ENCODE results near the gene BRSK2.

The BRSK2 gene

DNA sequence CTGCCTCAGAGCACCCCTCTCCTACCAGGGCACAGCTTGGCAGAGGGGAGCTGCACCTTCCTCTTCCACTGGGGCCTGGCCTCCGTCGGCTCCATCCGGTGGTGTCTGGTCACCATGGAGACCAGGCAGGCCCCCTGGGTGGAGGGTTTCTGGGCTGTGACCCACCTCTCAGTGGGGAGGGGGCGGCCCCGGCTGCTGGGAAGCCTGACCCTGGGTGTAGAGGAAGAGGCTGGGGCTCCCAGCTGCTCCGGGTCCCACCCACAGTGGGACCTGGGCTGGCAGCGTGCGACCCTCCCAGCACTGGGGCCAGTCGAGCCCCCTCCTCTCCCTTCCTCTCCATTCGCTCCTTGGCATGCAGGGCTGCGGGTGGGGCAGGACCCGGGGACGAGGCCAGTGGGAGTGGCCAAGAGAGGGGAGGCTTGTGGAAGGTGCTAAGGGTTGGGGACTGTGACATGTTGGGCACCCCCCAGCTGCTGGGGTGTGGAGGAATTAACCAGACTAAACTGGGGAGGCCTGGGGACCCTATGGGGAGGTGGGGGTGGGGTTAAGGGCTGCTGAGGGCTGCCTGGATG lies 46.8 kb downstream of the BRSK2 start:
- no peak for DNase-seq (ENCODE audit: low read depth in 3 of 3)

- DNase-seq (ENCODE audit: low read depth in 3 of 3) = no peak
These were observed 47.8 kb downstream of the BRSK2 start for GRCh38 chr11:1437500-1437899.

GRCh38 chr11:1438261-1438966 lies 48.7 kb downstream of the BRSK2 start:
- DNase-seq (ENCODE audit: low read depth in 3 of 3) = no peak

DNA sequence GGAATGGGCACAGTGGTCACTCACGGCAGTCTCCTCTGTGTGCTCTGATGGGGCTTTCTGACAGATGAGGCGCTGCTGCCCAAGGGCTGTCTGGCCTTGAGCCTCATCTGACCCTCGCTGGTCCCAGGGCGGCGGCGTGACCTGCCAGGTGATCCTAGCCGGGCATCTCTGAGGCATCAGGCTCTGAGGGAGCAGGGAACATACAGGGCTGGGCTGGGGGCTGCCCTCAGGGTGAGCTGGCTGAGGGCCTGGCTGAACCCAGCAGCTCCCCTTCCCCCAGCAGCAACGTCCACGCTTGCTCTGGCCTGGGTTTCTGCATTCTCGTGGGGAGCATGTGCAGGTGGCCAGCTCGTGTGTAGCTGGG lies 49.2 kb downstream of the BRSK2 start:
- DNase-seq (ENCODE audit: low read depth in 3 of 3) = no peak

- DNase-seq (ENCODE audit: low read depth in 3 of 3) = no peak
These were observed 49.6 kb downstream of the BRSK2 start for GRCh38 chr11:1439341-1439740.

DNA sequence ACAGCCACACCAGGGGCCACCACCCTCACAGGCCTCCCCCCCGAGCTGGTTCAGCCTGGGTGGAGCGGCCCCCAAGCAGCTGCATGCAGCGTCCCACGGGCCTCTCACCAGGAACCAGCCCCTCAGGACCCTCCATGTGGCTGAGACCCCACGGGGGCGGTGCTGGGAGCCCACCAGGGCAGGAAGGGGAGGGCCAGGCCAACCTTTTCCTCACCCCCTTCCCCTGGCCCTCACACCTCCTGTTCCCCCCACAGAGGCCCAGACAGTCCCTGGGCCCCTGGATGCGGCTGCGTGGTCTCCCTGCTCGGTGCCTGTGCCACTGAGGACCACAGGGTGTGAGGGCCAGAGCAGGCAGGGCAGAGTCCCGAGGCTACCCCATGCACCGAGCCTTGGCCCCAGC lies 50.3 kb downstream of the BRSK2 start:
- DNase-seq (ENCODE audit: low read depth in 3 of 3) = no peak

DNA sequence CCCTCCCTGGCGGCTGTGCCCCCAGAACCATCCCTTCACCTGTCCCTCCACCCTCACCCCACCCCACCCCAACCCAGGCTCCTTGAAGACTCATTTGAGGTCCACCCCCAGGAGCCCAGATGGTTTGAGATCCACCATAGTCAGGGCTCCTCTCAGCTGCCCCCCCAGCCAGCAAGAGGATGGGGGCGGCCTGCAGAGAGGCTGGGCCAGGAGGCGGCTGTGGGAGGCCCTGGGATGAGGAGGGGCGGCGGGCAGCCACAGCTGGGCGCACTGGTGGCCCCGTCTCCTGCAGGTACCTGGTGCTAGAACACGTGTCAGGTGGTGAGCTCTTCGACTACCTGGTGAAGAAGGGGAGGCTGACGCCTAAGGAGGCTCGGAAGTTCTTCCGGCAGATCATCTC lies 50.8 kb downstream of the BRSK2 start:
- DNase-seq (ENCODE audit: low read depth in 3 of 3) = no peak

DNA sequence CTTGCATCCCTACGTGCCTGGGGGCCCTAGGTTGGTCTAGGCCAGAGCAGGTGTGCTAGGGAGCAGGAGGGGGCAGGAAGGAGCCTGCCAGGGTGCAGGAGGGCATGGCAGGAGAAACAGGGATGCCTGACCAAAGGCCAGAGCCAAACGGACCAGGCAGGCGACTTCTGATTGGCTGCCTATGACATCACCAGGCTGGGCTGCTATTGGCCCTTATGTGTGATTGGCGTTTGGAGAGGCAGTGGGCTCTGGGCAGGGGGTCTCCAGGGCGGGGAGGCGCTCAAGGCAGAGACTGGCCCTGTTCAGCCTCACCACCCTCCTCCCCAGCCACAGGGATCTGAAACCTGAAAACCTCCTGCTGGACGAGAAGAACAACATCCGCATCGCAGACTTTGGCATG lies 52.4 kb downstream of the BRSK2 start:
- no peak for DNase-seq (ENCODE audit: low read depth in 3 of 3)

GRCh38 chr11:1442807-1443366 lies 53.2 kb downstream of the BRSK2 start:
- no peak for DNase-seq (ENCODE audit: low read depth in 3 of 3)

GRCh38 chr11:1443737-1444136 lies 54.0 kb downstream of the BRSK2 start:
- no peak for DNase-seq (ENCODE audit: low read depth in 3 of 3)

GRCh38 chr11:1444321-1444720 lies 54.6 kb downstream of the BRSK2 start:
- no peak for DNase-seq (ENCODE audit: low read depth in 3 of 3)

- no peak for DNase-seq (ENCODE audit: low read depth in 3 of 3)
These were observed 55.2 kb downstream of the BRSK2 start for GRCh38 chr11:1444823-1445422.

DNA sequence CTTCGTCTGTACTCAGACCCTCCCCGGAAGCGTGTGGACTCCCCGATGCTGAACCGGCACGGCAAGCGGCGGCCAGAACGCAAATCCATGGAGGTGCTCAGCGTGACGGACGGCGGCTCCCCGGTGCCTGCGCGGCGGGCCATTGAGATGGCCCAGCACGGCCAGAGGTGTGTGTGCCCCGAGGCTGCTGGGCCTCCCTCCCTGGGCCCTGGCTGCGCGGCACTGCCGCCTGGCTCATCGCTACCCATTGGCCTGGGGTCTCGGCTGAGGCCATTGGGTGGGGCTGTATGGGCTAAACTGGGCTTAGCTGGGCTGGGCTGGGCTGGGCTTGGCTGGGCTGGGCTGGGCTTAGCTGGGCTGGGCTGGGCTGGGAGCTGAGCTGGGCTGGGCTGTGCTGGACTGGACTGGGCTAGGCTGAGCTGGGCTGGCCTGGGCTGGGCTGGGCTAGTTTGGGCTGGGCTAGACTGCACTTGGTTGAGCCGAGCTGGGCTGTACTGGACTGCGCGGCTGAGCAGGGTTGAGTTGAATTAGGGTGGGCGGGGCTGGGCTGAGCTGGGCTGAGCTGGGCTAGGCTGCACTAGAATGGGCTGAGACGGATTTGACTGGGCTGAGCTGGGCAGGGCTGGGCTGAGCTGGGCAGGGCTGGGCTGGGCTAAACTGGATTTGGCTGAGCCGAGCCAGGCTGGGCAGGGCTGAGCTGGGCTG lies 56.2 kb downstream of the BRSK2 start:
- DNase-seq (ENCODE audit: low read depth in 3 of 3) = no peak

GRCh38 chr11:1446623-1447022 lies 56.9 kb downstream of the BRSK2 start:
- DNase-seq (ENCODE audit: low read depth in 3 of 3) = no peak

DNA sequence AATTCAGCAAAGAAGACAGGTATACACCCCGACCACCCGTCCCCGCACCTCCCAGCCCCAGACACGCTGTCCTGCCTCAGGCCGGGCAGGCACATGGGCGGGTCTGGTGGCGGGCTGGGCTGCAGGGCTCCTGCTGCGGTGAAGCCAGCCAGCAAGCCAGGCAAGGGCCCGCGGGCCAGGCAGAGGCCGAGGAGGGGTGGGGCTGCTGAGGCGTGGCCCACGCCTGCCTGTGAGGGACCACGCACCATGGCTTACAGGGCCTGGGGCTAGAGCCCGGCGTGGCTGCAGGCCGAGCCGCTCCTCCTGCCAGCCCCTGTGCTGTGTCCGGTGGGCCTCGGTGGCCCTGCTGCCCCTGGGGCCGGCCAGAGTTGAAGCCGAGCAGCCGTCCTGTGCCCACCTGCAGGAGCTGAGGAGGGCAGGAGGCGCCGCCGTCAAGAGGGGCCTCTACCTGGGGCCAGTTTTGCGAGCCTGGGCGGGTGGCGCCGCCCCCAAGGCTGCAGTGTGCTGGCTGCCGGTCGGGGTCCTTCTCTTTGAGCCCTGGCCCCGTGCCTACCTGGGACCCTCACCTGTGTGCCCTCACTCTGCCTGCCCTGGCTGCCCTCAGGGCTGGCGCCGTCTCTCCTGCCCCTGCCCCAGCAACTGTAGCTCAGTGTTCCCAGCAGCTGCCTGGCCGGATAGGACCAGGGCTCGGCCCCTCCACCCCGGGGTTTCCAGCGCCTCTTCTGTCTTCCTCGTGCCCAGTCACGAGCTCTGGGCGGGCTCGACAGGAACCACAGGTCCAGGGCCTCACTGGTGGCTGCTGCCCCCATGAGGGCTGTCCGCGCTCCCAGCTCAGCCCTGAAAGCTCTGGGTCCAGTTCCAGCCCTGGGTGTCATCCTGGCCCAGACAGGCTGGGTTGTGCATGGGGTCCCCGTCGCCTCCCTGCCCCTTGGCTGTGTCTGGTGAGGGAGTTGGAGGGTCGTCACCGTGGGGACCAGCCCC lies 58.4 kb downstream of the BRSK2 start:
- no peak for DNase-seq (ENCODE audit: low read depth in 3 of 3)

DNA sequence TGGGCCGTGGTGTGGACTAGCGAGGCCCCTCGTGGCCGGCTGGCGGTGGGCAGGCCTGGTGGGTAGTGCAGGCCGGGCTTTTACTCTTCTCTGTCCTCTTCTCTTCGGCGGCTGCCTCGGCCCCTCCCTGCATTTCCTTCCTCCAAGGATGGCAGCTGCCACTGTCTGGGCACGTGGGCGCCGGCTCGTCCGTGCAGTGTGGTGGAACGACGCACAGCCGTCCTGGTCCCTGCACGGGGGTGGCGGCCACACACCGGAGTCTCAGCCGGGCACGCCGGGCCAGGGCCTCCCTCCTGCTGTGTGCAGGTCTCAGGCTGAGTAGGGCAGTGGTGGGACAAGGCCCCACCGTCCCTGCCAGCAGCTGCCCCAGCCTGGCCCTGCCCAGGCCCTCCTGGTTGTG lies 59.1 kb downstream of the BRSK2 start:
- no peak for DNase-seq (ENCODE audit: low read depth in 3 of 3)

GRCh38 chr11:1449490-1450243 lies 59.9 kb downstream of the BRSK2 start:
- DNase-seq (ENCODE audit: low read depth in 3 of 3) = no peak

- DNase-seq (ENCODE audit: low read depth in 3 of 3) = no peak
These were observed 60.7 kb downstream of the BRSK2 start for GRCh38 chr11:1450344-1450875.

DNA sequence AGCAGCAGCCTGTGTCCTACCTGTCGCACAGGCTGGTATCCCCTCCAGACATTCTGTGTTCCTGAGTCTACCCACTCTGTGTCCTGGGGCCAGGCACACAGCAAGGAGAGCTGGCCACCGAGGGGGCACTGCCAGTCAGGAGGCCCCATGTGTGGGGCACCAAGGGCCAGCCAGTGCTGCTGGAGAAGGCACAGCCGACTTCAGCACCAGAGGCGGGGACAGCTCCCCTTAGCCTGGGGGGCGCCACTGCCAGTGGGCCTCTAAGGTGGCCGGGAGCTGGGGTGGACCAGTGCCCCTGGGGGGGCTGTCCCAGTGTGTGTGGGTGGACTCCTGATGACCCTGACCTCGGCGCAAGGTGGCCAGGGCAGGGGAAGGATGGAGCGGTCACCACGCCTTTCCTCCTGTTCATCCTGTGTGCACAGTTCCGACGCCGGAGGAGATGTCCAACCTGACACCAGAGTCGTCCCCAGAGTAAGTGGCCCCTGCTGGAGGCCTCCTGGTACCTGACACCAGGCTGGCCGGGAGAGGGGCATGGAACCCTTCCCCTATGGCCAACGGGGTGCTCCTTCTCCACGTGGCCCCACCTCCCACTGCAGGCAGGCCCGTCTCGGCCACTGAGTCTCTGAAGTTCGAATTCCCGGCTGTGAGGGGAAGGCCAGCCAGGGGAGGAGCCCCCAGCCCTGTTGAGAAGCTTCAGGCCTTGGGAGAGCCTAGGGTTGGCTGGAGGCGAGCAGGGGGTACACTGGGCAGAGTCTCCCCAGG lies 61.4 kb downstream of the BRSK2 start:
- no peak for DNase-seq (ENCODE audit: low read depth in 3 of 3)

Data from stimulated activated CD4-positive, alpha-beta T cell treated with anti-CD3 and anti-CD28 coated beads, TNF-alpha, amount 100 ng/mL, for 48 hours (primary cell).